ENCODE measurements around the gene SPAM1.

DNA sequence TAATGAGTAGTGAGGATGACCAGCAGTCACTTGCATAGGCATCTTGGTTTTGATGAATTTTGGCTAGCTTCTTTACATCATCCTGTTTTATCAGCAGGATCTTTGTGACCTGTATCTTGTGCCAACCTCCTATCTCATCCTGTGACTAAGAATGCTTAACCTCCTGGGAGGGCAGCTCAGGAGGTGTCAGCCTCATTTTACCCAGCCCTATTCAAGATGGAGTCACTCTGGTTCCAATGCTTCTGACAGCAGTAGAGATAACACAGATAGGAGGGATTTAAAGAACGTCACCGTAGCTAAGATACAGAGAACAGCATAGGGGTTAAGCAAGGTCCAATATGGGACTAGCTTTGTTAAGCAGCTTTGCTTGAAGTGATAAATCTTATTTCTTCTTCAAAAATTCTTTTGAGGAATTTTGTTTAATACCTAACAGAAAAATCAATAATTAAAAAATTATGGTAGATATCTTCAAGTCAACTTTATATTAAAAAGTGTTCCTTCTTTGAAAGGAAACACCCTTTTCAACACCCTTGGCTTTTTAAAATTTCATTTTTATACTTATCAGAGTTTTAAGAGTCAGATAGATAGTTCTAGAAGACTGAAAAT lies 68.0 kb downstream of the SPAM1 start:
- no peak for TF ChIP-seq GATA3 (IDR thresholded peaks at IDR 0.05; ENCODE audit: low read depth, low read length)
- TF ChIP-seq GATA2 (IDR thresholded peaks at IDR 0.05; ENCODE audit: low read depth, low read length): no peak

All from SH-SY5Y (cell line).